HG03039 (cell line): ENCODE results near the gene SEZ6L.

ENCODE experiments used
- ATAC-seq: cut with Tn5 transposase; IDR thresholded peaks from one replicate; pipeline ENCODE4 v1.9.1; 2021; ENCODE audit warnings: mild to moderate bottlenecking, moderate library complexity; ENCODE audit not compliant: unreplicated experiment

SEZ6L gene

DNA sequence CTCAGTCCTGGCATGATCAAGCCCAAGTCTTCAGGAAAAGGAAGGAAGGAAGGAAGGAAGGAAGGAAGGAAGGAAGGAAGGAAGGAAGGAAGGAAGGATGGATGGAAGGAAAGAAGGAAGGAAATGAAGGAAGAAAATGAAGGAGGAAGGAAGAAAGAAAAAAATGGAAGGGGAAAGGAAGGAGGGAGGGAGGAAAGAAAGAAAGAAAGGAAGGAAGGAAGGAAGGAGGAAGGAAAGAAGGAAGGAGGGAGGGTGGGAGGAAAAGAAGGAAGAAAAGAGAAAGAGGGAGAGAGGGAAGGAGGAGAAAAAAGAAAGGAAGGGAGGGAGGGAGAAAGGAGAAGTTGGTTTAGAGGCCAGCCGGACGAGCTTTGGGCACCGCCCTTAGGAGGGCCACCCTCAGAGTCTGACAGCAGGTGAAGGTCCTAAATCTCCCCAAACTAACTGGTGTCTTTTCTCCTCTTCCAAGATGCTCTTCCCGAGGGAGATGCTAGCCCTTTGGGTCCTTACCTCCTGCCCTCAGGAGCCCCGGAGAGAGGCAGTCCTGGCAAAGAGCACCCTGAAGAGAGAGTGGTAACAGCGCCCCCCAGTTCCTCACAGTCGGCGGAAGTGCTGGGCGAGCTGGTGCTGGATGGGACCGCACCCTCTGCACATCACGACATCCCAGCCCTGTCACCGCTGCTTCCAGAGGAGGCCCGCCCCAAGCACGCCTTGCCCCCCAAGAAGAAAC lies 122.8 kb downstream of the SEZ6L start:
- ATAC-seq, result no peak

DNA sequence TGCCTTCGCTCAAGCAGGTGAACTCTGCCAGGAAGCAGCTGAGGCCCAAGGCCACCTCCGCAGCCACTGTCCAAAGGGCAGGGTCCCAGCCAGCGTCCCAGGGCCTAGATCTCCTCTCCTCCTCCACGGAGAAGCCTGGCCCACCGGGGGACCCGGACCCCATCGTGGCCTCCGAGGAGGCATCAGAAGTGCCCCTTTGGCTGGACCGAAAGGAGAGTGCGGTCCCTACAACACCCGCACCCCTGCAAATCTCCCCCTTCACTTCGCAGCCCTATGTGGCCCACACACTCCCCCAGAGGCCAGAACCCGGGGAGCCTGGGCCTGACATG lies 123.4 kb downstream of the SEZ6L start:
- no peak for ATAC-seq

DNA sequence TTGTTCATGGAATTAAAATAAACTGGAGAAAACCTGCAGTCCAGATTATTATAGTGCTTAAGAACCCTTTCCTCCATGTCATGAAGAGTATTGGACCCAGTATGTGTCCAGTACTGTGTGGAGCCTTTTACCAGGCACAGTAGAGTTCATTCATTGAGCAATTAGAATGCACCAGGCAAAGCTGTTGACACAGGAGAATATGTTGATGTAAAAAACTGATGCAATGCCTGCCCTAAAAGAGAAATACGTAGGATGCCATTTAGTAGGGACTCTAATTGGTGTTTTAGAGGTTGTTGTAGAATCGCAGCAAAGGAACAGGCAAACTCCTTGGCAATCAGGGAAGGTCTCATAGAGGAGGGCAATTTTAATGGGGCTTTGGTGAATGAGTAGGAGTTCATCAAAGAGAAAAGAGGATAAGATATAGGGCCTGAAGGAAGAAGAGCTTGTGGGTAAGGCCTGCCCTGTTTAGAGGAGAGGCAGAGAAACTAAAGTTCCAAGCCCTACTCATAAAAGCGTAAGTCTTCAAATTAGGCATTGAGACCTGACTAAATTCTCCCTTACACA lies 126.4 kb downstream of the SEZ6L start:
- ATAC-seq, result no peak

DNA sequence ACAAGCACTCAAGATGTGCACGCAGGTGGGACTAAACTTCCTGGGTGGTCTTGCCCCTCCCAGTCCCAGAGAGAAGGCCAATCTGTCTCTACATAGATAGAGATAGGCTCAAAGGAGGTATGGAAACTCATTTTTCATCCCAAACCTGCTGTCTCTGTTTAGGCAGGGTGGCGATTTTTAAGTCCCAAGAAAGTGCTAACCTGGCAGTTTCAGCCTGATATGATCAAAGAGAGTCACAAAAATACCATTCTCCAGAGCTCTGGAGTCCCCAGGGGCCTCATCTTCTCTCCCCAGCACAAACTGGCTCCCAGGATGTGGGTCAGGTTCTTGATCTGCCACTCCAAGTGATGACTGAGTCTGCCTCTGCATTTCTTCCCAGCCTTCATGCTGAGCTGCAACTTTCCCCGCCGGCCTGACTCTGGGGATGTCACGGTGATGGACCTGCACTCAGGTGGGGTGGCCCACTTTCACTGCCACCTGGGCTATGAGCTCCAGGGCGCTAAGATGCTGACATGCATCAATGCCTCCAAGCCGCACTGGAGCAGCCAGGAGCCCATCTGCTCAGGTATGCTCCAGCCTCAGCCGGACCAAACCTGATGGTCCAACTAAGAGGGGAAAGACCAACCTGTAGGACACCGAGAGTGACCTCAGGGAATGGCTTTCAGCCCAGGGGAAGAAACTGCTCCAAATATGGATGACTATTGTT lies 129.5 kb downstream of the SEZ6L start:
- no peak for ATAC-seq

DNA sequence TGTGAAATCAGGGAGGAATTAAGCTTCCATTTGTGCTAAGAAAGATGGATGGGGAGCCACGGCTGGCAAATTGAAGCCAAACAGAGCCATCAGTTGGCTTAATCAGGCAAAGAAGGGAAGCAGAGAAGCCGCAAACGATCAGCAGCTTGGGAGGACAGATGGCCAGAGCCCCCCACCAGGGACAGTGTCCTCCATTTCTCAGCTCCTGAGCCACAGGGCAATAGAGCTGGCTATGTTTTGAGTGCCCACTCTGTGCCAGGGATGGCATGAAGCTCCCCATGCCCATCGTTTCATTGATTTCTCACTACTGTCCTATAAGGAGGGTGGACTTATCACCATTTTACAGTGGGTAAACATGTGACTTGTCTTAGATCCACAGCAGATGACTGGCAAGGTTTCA lies 133.5 kb downstream of the SEZ6L start:
- no peak for ATAC-seq

DNA sequence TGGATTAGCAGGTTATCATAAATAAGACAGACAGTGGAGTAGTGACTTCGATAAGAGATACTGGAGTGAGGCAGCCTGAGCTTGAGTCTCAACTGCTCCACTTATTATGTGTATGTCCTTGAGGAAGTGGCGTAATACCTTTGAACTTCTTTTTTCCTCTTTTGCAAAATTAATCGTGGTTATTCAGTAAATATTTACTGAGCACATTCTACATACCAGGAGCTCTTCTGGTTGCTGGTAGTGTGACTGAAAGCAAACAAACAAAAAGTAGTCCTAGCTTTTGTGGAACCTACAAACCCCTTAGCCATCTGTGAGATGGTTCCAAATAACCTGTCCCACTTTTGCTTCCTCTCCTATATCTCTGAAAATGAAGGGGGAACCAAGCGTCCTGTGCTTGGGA lies 134.2 kb downstream of the SEZ6L start:
- ATAC-seq, result no peak

DNA sequence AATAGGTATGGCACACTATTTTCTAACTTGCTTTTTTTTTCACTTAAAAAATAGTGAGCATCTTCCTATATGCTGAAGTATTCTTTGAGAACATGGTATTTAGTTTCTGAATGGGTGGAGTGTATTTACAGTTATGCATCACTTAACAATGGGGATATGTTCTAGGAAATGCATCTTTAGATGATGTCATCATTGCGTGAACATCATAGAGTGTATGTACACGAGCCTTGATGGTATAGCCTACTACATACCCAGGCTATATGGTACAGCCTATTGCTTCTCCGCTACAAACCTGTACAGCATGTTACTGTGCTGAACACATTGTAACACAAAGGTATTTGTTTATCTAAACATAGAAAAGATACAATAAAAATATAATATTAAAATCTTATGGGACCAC lies 135.5 kb downstream of the SEZ6L start:
- no peak for ATAC-seq

DNA sequence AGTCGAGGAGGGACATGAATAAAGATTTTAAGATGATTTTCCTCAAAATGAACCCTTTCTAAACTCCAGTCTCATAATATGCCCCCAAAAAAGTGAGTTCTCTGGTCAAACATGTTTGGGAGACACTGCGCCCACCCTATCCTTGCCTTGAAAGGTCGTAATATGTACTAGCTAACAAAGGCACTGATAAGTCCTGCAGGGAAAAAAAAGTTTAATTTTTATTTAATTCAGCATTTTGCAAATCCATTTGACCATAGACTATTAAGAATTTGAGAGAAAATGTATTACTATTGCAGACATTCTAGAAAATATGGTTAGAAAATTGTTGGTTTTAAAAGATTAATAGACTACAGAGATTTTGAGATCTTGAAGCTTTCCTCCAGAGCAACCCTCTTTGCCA lies 139.2 kb downstream of the SEZ6L start:
- no peak for ATAC-seq

DNA sequence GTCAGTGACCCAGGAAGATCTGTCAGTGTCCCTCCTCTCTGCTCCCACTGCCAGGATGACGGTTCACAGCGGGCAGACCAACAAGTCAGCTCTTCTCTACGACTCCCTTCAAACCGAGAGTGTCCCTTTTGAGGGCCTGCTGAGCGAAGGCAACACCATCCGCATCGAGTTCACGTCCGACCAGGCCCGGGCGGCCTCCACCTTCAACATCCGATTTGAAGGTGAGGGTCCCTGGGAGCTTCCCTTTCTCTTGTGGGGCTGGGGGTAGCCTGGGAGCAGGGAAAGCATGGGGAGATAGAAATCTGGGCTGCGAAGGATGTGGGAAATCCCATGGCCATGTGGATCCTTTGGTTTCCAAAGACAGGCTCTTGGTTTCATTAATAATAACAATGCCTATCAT lies 141.4 kb downstream of the SEZ6L start:
- no peak for ATAC-seq

DNA sequence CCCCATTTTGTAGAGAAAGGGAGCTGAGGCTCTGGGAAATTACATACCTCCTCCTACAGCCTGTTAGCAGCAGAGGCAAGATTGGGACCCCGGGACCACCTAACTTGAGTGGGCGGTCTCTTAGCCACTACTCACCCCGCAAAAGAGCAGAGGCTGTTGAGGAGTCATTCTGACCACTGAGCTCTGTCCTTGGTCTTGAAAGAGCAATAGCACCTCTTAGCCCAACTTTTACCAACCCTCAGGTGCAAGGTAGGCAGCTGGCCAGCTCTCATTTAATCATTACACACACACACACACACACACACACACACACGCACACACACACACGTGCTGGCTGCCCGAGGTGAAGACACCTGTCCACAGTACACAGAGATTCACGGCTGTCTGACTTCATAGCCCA lies 144.0 kb downstream of the SEZ6L start:
- no peak for ATAC-seq

DNA sequence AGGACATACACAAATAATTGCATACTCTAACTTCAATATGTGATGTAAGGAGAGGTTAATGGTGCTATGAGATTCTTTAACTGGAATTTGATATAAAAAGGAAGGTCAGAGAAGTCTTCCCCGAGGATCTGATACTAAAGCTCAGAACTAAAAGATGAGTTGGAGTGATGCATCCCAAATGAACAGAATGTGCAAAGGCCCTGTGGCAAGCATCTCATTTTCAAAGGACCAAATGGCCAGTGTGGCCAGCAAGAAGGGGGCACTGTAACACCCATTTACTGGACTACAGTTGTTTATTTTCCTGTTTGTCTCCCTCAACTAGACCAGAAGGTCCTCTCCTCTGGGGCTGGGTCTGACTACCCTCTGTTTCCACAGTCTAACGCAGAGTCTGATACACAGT lies 144.9 kb downstream of the SEZ6L start:
- no peak for ATAC-seq

DNA sequence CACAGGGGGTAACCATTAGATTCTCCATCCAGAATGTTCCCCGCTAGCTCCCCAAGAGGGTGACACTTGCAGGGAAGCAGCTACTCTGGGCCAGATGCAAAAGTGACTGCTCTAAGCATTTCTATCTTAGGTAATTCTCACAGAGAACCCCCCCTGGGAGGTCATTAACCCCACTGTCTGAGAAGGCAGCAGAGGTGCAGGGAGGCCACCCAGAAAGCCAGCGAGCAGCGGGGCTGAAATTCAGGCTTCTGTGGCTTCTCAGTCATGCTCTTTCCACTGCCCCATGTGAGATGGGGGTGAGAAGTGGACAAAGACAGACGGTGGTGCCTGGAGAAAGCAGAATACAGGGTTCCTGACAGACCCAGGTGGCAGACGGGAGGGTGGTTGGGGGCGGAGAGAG lies 145.4 kb downstream of the SEZ6L start:
- ATAC-seq, result no peak

DNA sequence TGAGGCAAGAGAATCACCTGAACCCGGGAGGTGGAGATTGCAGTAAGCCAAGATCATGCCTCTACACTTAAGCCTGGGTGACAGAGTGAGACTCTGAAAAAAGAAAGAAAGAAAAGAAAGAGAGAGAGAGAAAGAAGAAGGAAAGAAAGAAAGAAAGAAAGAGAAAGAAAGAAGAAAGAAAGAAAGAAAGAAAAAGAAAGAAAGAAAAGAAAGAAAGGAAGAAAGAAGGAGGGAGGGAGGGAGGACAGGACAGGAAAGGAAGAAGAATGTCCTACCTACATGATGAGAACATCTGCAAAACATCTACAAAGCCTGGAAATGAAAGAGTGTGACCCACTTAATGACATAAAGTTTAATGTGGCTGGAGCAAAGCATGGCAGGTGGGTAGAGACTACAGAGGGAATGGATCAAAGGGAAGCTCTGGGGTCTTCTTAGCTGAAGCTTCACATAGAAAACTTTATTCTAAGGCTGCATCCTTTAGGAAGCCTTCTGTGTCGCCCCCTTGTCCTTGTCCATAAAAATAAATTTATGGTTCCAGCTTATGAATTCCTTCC lies 147.5 kb downstream of the SEZ6L start:
- ATAC-seq, result no peak

DNA sequence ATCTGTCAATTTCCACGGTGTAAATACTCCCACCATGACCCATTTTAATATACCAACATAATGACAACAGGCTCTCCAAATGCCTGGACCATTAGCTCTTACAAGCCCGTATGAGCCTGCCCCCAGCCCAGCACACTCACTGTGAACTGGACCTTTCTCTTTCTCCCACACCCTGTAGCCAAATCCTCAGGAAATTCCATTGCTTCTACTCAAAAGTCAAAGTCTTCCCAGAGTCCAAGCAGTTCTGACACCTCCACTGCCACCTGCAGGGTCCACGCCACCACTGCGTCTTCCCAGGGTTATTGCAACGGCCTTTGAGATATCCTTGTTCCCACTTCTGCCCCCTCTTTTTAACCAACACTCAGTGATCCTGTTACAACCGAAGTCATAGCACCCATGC lies 149.7 kb downstream of the SEZ6L start:
- no peak for ATAC-seq

DNA sequence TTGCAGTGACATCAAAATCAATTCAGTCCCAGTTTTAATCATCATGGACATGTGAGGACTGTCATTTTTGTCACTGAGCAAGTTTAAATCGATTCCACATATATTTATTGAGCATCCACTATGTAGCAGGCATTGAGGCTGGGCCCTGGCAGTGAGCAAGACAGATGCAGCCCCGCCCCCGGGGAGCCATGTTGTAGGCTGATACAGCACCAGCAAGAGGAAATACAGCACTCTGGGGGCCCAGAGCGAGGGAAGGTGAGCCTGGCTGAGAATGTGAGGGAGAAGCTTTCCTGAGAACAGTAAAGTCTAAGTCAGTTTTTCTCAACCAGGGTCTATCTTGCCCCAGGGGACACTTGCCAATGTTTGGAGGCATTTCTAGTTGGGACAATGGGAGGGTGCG lies 151.2 kb downstream of the SEZ6L start:
- ATAC-seq, result no peak

DNA sequence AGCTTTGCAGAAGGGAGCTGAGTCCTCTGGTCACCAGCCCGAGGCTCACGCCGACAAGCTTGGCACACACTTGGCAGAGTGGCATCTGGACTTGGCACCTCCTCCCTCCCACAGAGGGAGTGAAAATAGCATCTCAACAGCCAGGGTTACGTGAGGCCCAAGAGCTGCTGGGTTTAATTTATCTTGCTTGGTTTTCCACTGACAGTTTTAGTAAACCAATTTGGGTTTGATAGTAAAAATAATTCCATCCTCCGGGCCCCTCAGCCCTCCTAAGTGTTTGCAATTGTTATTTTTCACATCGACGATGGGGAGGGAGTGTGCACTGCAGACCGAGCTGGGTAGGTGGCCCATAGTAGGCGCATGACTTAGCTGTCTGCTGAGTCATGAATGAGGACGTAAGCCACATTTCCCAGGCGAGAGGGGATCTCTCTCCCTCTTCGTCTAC lies 152.2 kb downstream of the SEZ6L start:
- ATAC-seq, result no peak

DNA sequence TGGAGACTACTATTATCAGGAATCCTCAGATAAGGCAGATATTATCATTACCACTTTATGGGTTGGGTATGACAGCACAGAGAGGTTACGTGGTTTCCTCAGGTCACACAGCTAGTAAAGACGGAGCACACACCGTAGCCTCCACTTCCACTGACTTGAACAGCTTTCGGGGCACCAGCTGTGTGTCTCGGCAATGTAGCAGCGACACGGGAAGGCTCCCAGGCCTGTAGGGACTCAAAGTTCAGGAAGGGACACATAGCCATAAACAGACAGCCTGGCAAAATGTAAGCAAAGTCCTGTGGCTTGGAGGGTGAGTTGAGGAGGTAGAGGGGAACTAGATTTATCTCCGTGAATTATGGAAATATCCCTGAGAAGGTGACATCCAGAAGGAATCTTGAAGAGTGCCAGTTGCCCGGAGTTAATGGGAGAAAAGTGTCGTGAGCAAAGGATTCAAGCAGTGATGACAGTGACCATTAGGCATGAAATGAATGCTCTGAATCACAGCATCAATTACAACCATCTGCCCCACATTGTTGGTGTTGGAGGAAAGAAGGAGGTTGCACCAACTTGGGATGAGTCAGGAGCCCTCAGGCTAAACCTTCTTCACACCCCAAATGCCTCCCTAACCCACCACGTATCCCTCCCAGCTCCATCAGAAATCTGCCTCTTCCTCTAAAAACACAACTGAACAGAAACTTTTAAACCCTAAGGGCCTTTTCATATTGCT lies 153.1 kb downstream of the SEZ6L start:
- no peak for ATAC-seq

DNA sequence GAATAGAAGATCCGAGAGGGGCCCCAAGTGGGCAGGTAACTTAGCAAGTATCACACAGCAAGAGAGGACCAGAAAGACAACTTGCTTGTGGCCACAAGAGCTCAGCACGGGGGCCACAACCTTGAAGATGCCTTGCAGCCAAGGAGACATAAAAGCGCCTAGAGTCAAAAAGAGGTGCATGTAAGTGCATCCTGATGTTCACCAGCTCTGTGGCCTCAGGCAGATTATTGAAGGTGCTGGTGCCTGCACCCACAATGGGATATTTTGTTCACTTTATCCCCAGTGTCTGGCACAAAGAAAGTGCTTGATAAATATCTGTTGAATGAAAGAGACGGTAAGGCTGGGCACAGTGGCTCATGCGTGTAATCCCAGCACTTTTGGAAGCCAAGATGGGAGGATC lies 153.8 kb downstream of the SEZ6L start:
- ATAC-seq, result no peak

DNA sequence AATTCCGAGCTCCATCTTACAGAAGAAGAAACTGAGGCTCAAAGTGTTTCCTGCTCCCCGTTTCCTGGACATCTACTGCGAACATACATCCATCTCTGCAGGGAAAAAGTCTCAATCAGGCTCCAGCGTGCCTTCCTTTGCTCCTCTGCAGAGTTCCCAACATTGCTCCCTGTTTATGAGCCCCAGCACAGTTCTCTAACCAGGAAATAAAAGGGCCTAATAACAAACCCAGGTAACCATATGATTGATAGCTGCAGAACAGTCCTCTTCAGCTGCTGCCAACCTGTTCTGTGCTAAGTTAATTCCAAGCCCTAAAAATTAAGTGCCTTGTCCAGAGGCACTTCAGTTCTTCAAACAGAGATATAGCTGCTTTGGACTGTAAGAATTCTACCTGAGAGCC lies 154.9 kb downstream of the SEZ6L start:
- ATAC-seq, result no peak

DNA sequence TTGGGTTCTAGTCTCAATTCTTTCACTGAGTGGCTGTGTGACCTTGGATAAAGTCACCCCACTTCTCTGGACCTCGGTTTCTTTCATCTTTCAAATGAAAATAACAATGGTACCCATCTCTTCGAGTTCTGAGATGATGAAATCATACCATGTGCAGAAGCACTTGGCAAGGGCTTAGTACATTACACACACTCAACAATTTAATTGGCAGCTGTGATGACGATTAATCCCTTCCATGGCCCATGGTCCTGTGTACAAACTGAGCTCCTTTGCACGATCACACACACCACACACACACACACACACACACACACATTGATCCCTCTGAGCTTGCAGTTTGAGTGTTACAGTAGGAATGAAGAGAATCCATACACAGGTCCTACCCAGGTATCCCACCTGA lies 156.4 kb downstream of the SEZ6L start:
- ATAC-seq, result no peak

DNA sequence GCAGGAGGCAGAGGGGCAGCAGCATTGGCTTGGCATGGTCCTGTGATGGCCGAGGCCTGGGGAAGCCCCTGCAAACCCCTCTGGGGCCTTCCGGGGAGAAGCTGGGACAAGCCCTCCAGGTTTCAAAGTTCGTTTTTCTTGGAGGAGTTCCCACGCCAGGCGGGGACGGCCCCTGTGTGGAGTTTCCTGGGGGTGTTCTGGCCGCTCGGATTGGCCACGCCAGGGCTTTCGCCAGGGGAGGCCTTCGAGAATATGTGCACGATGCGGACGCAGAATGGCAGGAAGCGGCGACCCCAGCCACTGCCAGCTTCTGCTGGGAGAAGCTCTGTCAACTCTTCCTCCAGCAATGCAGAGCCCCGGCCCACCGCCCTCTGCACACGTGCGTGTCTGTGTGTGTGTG lies 157.5 kb downstream of the SEZ6L start:
- ATAC-seq, result no peak

DNA sequence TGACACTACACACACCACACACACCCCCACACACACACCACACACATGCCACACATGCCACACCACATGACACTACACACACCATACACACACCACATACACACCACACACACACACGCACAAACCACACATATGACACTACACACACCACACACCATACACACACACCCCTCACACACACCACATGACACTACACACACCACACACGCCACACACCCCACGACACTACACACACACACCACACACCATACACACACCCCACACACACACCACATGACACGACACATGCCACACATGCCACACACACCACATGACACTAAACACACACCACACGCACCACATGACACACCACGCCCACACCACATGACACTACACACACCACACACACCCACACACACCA lies 158.0 kb downstream of the SEZ6L start:
- no peak for ATAC-seq
